ENCODE results near the gene PBX1.

Gene PBX1

DNA sequence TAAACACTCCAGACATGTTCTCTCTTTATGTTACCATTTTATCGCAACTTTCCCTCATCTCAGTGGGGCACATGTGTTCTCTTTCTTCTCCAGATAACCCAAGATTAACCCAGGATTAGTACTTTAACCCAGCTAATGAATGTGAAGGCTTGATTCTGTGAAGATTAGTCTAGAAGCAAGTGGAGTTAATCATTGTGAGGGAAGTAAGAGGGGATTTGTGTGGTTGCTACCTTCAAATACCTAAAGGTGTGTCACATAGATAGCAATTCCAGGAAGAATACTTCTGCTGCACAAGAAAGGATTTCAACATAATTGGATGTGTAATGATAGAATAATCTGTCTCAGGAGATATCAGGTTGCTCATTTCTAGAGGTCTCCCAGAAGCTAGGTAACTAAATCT, 327.1 kb downstream of the PBX1 start:
- no peaks in the 10 kb centered on the region for H3K27me3 ChIP-seq (ENCODE audit: insufficient read depth, low read depth)
- no peak overlapping the region for H3K4me2 ChIP-seq
- no peaks in the 10 kb centered on the region for H3K36me3 ChIP-seq (ENCODE audit: insufficient read depth)
- H3K27ac ChIP-seq: no peak overlapping the region
- TF ChIP-seq, protein P1, sequence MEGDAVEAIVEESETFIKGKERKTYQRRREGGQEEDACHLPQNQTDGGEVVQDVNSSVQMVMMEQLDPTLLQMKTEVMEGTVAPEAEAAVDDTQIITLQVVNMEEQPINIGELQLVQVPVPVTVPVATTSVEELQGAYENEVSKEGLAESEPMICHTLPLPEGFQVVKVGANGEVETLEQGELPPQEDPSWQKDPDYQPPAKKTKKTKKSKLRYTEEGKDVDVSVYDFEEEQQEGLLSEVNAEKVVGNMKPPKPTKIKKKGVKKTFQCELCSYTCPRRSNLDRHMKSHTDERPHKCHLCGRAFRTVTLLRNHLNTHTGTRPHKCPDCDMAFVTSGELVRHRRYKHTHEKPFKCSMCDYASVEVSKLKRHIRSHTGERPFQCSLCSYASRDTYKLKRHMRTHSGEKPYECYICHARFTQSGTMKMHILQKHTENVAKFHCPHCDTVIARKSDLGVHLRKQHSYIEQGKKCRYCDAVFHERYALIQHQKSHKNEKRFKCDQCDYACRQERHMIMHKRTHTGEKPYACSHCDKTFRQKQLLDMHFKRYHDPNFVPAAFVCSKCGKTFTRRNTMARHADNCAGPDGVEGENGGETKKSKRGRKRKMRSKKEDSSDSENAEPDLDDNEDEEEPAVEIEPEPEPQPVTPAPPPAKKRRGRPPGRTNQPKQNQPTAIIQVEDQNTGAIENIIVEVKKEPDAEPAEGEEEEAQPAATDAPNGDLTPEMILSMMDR (conservative IDR thresholded peaks at IDR 0.05; ENCODE audit: low read depth, low read length): no peak
- H3K4me3 ChIP-seq (IDR thresholded peaks at IDR 0.05; ENCODE audit: insufficient read depth, low read depth, low read length): no peak overlapping the region
- no peak overlapping the region for H2AFZ ChIP-seq (ENCODE audit: low read depth)
- no peak overlapping the region for H3K9ac ChIP-seq
- no peaks in the 10 kb centered on the region for H3K79me2 ChIP-seq (ENCODE audit: insufficient read depth, low read depth)
- no peaks in the 10 kb centered on the region for H4K20me1 ChIP-seq (ENCODE audit: insufficient read depth)
- no peaks in the 10 kb centered on the region for H3K4me1 ChIP-seq (ENCODE audit: low read depth, poor library complexity, severe bottlenecking)

DNA sequence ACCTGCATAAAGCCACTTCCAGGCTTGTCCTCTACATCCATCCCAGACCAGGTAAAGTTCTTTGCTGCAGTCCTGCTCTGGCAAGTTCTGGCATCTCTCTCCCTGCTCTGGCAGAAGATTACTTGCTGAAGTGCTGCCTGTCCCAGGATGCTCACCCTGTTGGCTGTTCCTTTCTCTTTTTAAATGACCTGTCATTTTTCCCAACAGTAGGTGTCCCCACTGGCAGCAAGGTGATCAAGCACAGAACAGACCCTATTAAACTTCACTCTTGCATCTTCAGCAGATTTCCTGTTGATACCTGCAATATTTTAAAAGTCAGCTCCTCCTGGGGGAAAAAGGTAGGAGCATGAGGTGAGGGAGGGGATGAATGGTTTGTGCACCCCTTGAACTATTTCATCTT, 332.6 kb downstream of the PBX1 start:
- Histone ChIP-seq H3K4me1 (ENCODE audit: low read depth, poor library complexity, severe bottlenecking) (no peaks in the 10 kb centered on the region), H2AFZ (ENCODE audit: low read depth) (no peak overlapping the region), H4K20me1 (ENCODE audit: insufficient read depth) (no peaks in the 10 kb centered on the region), H3K4me2 (no peak overlapping the region), H3K27me3 (ENCODE audit: insufficient read depth, low read depth) (no peaks in the 10 kb centered on the region), H3K27ac (no peak overlapping the region), H3K4me3 (IDR thresholded peaks at IDR 0.05; ENCODE audit: insufficient read depth, low read depth, low read length) (no peak overlapping the region), H3K9ac (no peak overlapping the region), H3K36me3 (ENCODE audit: insufficient read depth) (no peaks in the 10 kb centered on the region), H3K79me2 (ENCODE audit: insufficient read depth, low read depth) (no peaks in the 10 kb centered on the region)
- TF ChIP-seq, protein P1 (conservative IDR thresholded peaks at IDR 0.05; ENCODE audit: low read depth, low read length): 0 out of 2 replicates have a peak, but pooled peaks have one; percentile 14

DNA sequence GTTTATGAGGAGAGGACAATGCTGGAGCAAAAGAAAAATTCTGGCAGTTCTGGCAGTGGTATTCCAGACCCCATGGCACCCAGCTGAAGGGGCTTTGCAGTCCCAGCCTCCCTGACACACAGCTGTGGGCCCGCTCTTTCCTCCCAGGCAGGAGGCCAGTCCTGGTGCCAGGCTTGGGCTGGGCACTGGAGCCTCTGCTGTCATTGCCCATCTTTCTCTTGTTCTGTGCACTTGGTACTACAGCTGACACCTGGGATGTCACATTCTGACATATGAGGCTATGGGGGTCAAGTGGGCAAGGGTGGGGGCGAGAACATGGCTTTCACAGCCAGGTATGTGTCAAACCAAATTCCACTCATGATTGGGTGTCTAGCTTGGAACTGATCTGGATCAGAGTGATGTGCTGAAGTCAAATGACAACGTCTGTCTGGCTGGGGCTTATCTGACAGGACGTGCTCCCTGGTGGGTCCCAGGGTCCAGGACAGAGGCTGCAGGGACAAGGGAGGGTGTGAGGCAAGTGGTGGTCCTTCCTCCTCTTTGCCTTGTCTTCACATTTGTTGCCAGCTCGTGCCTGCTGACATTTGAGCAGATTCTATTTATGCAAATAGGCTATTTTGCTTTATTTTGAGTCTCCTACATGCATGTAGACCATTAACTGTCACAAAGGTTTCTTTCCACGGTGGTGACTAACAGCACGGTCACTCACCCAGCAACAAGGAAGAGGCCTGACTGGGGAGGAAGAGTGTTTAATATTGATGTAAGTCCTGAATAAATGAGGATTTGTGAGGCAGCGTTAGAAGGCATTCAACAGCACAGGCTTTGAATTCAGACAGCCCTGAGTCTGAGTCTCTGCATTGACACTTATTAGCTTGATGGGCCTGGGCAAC, 336.3 kb downstream of the PBX1 start:
- H3K36me3 ChIP-seq (ENCODE audit: insufficient read depth): no peaks in the 10 kb centered on the region

DNA sequence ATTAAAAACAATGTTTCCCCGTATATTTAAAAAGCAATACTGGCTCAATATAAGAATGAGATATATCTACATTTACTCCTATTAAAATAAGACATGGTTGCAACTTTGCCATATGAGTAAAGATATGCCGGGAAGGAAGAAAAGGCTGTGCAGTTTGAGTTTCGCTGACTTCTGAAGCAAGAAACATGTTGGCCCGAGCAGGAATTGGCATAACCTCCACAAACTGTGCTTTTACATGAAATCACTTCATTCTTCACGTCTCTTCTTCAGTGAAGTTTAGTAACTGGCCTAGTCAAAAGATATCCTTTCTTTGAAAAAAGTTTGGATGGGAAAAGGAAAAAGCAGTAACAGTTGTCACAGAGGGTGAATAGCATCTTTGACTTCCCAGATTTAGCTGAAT, 342.0 kb downstream of the PBX1 start:
- no peaks in the 10 kb centered on the region for H3K4me1 ChIP-seq (ENCODE audit: low read depth, poor library complexity, severe bottlenecking)
- H4K20me1 ChIP-seq (ENCODE audit: insufficient read depth): no peaks in the 10 kb centered on the region
- H3K79me2 ChIP-seq (ENCODE audit: insufficient read depth, low read depth): no peaks in the 10 kb centered on the region
- TF ChIP-seq, protein P1 (conservative IDR thresholded peaks at IDR 0.05; ENCODE audit: low read depth, low read length): no peak
- no peak overlapping the region for H2AFZ ChIP-seq (ENCODE audit: low read depth)
- H3K36me3 ChIP-seq (ENCODE audit: insufficient read depth): no peaks in the 10 kb centered on the region
- H3K27ac ChIP-seq: no peak overlapping the region
- no peak overlapping the region for H3K9ac ChIP-seq
- no peaks in the 10 kb centered on the region for H3K27me3 ChIP-seq (ENCODE audit: insufficient read depth, low read depth)
- H3K4me3 ChIP-seq (IDR thresholded peaks at IDR 0.05; ENCODE audit: insufficient read depth, low read depth, low read length): no peak overlapping the region
- H3K4me2 ChIP-seq: no peak overlapping the region

More for the DNA sequence above, 336.3 kb downstream of the PBX1 start:
- no peak overlapping the region for H3K27ac ChIP-seq
- H3K79me2 ChIP-seq (ENCODE audit: insufficient read depth, low read depth): no peaks in the 10 kb centered on the region
- H3K4me1 ChIP-seq (ENCODE audit: low read depth, poor library complexity, severe bottlenecking): no peaks in the 10 kb centered on the region
- H4K20me1 ChIP-seq (ENCODE audit: insufficient read depth): no peaks in the 10 kb centered on the region
- H3K27me3 ChIP-seq (ENCODE audit: insufficient read depth, low read depth): no peaks in the 10 kb centered on the region
- no peak overlapping the region for H3K4me2 ChIP-seq
- TF ChIP-seq, protein P1 (conservative IDR thresholded peaks at IDR 0.05; ENCODE audit: low read depth, low read length): no peak
- no peak overlapping the region for H2AFZ ChIP-seq (ENCODE audit: low read depth)
- no peak overlapping the region for H3K4me3 ChIP-seq (IDR thresholded peaks at IDR 0.05; ENCODE audit: insufficient read depth, low read depth, low read length)
- no peak overlapping the region for H3K9ac ChIP-seq
